ENCODE data around the gene PSMD10.

Gene PSMD10

GRCh38 chrX:108055546-108055945 lies 35.8 kb downstream of the PSMD10 start:
- TF ChIP-seq CTCF (IDR thresholded peaks at IDR 0.05; ENCODE audit: low read depth, low read length), result no peak

GRCh38 chrX:108053218-108053617 lies 38.1 kb downstream of the PSMD10 start:
- H3K4me3 ChIP-seq (ENCODE audit: low read depth, low read length), result no peak overlapping the region
- no peak for TF ChIP-seq CTCF (IDR thresholded peaks at IDR 0.05; ENCODE audit: low read depth, low read length)

More at GRCh38 chrX:108055546-108055945, 35.8 kb downstream of the PSMD10 start:
- no peak overlapping the region for H3K4me3 ChIP-seq (ENCODE audit: low read depth, low read length)

GRCh38 chrX:108049649-108050048 lies 41.7 kb downstream of the PSMD10 start:
- TF ChIP-seq CTCF (IDR thresholded peaks at IDR 0.05; ENCODE audit: low read depth, low read length), result no peak
- no peak overlapping the region for H3K4me3 ChIP-seq (ENCODE audit: low read depth, low read length)

- TF ChIP-seq CTCF (IDR thresholded peaks at IDR 0.05; ENCODE audit: low read depth, low read length), result no peak
- H3K4me3 ChIP-seq (ENCODE audit: low read depth, low read length), result no peak within 1 kb of the TSS
Observed at GRCh38 chrX:108044554-108045256, 46.6 kb downstream of the PSMD10 start, which contains the start of gene VSIG1. Gene VSIG1, plus strand, starts transcription at chrX:108045065. Its CDS starts 66 bp downstream, at chrX:108045131.

DNA sequence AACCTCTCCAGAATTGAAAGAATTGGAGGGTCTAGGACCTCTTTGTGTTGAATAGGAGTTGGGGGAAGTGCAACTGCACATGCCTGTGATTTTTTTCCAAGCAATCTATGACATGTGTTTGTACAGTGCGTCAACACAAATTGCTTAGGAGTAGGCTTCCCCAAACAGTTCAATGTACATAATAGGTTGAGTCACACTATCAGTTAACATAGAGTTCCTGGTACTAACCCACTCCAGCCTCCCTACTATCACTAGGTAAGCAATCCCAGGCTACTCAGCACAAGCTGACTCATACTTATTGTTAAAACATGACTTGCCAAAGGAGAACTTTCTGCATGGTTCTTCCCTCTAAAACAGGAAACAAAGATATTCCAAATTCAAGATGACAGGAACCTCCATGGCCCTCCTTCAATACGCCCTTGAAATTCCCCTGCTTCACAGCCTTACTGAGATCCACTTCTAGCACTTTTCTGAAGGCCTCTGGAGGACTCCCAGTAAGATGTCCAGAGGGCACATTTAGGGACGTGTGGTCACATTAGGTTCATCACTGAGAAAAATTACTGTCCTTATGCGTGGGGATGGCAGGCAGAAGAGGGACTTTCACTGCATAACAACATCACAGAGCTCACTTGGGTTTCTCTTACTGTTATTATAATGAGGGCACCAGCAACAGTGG lies 54.9 kb downstream of the PSMD10 start:
- H3K4me3 ChIP-seq (ENCODE audit: low read depth, low read length), result no peak overlapping the region
- TF ChIP-seq CTCF (IDR thresholded peaks at IDR 0.05; ENCODE audit: low read depth, low read length), result no peak

DNA sequence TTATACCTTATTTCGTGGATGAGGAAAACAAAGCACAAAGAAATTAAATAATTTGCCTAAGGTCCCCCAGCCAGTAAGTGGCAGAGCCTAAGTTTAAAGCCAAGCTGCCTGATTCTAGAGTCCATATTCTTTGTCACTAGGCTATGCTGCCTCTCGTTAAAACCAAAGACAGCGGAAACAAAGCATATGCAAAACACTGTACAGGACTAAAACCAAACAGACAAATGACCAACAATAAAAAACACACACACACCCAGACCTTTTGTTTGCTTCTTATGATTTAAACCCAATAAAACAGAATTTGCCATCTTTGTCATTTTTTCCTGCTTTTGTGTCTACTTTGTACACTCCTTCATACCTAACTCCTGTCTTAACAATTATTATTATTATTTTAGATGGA lies 56.6 kb downstream of the PSMD10 start:
- TF ChIP-seq CTCF (IDR thresholded peaks at IDR 0.05; ENCODE audit: low read depth, low read length), result no peak
- H3K4me3 ChIP-seq (ENCODE audit: low read depth, low read length), result no peak overlapping the region

All from WI38 (cell line).